ENCODE measurements around the gene LYZL1.

GRCh38 chr10:29253690-29254029 lies 35.2 kb upstream of the LYZL1 start:
- TF ChIP-seq, protein P1, sequence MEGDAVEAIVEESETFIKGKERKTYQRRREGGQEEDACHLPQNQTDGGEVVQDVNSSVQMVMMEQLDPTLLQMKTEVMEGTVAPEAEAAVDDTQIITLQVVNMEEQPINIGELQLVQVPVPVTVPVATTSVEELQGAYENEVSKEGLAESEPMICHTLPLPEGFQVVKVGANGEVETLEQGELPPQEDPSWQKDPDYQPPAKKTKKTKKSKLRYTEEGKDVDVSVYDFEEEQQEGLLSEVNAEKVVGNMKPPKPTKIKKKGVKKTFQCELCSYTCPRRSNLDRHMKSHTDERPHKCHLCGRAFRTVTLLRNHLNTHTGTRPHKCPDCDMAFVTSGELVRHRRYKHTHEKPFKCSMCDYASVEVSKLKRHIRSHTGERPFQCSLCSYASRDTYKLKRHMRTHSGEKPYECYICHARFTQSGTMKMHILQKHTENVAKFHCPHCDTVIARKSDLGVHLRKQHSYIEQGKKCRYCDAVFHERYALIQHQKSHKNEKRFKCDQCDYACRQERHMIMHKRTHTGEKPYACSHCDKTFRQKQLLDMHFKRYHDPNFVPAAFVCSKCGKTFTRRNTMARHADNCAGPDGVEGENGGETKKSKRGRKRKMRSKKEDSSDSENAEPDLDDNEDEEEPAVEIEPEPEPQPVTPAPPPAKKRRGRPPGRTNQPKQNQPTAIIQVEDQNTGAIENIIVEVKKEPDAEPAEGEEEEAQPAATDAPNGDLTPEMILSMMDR (IDR thresholded peaks at IDR 0.05) = no peak
- TF ChIP-seq EP300 (IDR thresholded peaks at IDR 0.05) = no peak

Data from ovary (tissue), 3 donors.